Caco-2 (cell line): ENCODE data around the gene SLC29A4. TPM values are rescaled to one million over a fixed set of nuclear protein-coding genes. Genes with fewer than 3 reads are reported as not detected.

ENCODE experiments used
- BruUV-seq: library from RNA; stranded (reverse); fragments of 400-500 nt; replicated peaks from 2 replicates; lab custom pipeline; 2021; lab: Mats Ljungman, UMichigan
- CTCF ChIA-PET: fragments of 300-600 bp; sonication (Branson Sonifier 250); formaldehyde crosslinking; loops from one replicate; lab custom pipeline; 2022; ENCODE audit warnings: antibody characterized with exemption; lab: Charles Lee
- POLR2A ChIA-PET: fragments of 300-600 bp; sonication (Branson Sonifier 250); formaldehyde crosslinking; loops from one replicate; lab custom pipeline; 2022; ENCODE audit warnings: antibody characterized with exemption; lab: Charles Lee
- DNase-seq, 2 experiments: peaks; one replicate each; pipeline versions ENCODE4 v3.0.0 to v3.0.0-alpha.2; 2020 to 2022
- H3K27me3 ChIP-seq: replicated peaks from 2 replicates; pipeline ENCODE4 v1.6.0; 2011; ENCODE audit warnings: low read length; ENCODE audit not compliant: control insufficient read depth, insufficient read depth
- H3K36me3 ChIP-seq: 2 replicates; pipeline ENCODE4 v1.5.1; 2011; ENCODE audit warnings: low read length; ENCODE audit not compliant: control insufficient read depth, insufficient read depth
- H3K4me1 ChIP-seq: fragments of 250-450 bp; sonication (Bioruptor Pico); 2 replicates; pipeline ENCODE4 v1.5.1; 2020; ENCODE audit warnings: mild to moderate bottlenecking
- H3K4me3 ChIP-seq: 2 replicates; pipeline ENCODE4 v1.5.1; 2011; ENCODE audit warnings: low read depth, mild to moderate bottlenecking, control low read depth, low read length
- H3K9me3 ChIP-seq: fragments of 250-450 bp; sonication (Bioruptor Pico); 2 replicates; pipeline ENCODE4 v1.5.1; 2020; ENCODE audit warnings: mild to moderate bottlenecking, moderate library complexity
- H3K27ac Mint-ChIP-seq: one replicate; pipeline ENCODE4 v1.8.0; 2022; ENCODE audit warnings: mixed read lengths; ENCODE audit not compliant: unreplicated experiment
- H3K27me3 Mint-ChIP-seq: one replicate; pipeline ENCODE4 v1.8.0; 2022; ENCODE audit warnings: mixed read lengths; ENCODE audit not compliant: insufficient read depth, unreplicated experiment
- H3K36me3 Mint-ChIP-seq: one replicate; pipeline ENCODE4 v1.8.0; 2022; ENCODE audit warnings: mild to moderate bottlenecking, mixed read lengths; ENCODE audit not compliant: insufficient read depth, unreplicated experiment
- H3K4me1 Mint-ChIP-seq: one replicate; pipeline ENCODE4 v1.8.0; 2022; ENCODE audit warnings: low read depth, mixed read lengths; ENCODE audit not compliant: unreplicated experiment
- H3K4me3 Mint-ChIP-seq: one replicate; pipeline ENCODE4 v1.8.0; 2022; ENCODE audit warnings: mild to moderate bottlenecking, moderate library complexity, mixed read lengths; ENCODE audit not compliant: unreplicated experiment
- H3K9me3 Mint-ChIP-seq: one replicate; pipeline ENCODE4 v1.8.0; 2022; ENCODE audit warnings: mixed read lengths; ENCODE audit not compliant: unreplicated experiment
- CTCF ChIP-seq, 2 experiments: fragments of 200-600 bp in 1 of 2; IDR thresholded peaks; 1 replicate in 1 of 2; 2 replicates in 1 of 2; pipeline versions ENCODE4 v1.5.1 to v1.8.0; 2011 to 2022; ENCODE audit warnings: antibody characterized with exemption in 1 of 2, control low read depth in 1 of 2, inconsistent platforms in 1 of 2, low read depth in 1 of 2, low read length in 1 of 2, mild to moderate bottlenecking in 1 of 2, moderate library complexity in 1 of 2; ENCODE audit not compliant: insufficient read depth in 1 of 2, severe bottlenecking in 1 of 2, unreplicated experiment in 1 of 2
- intact Hi-C: fragments of 100-400 bp; cut with micrococcal nuclease; formaldehyde crosslinking; loops from one replicate; pipeline ENCODE4 v1.10.0; 2022; ENCODE audit not compliant: unreplicated experiment
- total RNA-seq: library from RNA; stranded (reverse); gene quantifications from 2 replicates; pipeline ENCODE4 v1.2.3, GENCODE V29; 2022

SLC29A4 gene
- total RNA-seq, 1 experiment from 2014 or later: 34.6 TPM

- Histone ChIP-seq H3K36me3 (no peaks in the 10 kb centered on the region; the same call in 1 of the 2 replicates), H3K27me3 (no peaks in the 10 kb centered on the region), H3K4me3 (no peak overlapping the region), H3K4me1 (no peaks in the 10 kb centered on the region), H3K9me3 (no peaks in the 10 kb centered on the region)
- Mint-ChIP-seq H3K9me3 (no peaks in the 10 kb centered on the region), H3K36me3 (peaks cover 59% of the 10 kb centered on the region), H3K4me1 (no peaks in the 10 kb centered on the region), H3K27ac (no peak overlapping the region), H3K4me3 (no peak overlapping the region), H3K27me3 (no peaks in the 10 kb centered on the region)
- intact Hi-C loops: no loop called here
- no TSS peak for BruUV-seq
- DNase-seq: no peak
- CTCF ChIA-PET: no interaction called here
- POLR2A ChIA-PET: no interaction called here
- TF ChIP-seq CTCF (IDR thresholded peaks at IDR 0.05; ENCODE audit: insufficient read depth in 1 of 2, low read depth in 1 of 2, low read length in 1 of 2, severe bottlenecking in 1 of 2, unreplicated experiment in 1 of 2): no peak
These were observed 61.6 kb downstream of the SLC29A4 start for GRCh38 chr7:5344342-5344741.

DNA sequence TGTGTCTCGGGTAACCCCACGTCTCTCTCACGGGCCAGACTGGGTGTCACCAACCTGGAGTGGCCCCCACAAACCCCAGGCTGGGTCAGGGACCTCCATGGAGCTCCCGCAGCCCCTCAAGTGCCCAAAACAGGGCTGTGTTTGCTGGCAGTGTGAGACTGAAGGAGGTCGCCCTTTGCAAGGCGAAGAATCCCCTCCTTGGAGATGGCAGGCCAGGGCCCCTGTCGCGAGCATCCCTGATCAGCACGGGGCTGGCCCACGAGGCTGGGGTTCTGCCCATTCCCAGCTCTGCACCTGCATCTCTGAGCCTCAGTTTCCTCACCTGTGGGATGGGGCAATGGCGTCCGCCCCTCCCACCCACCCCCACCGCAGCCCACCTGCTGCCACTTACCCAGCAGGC is 62.4 kb downstream of the SLC29A4 start:
- H3K36me3 Mint-ChIP-seq: peaks cover 51% of the 10 kb centered on the region
- POLR2A ChIA-PET: no interaction called here

DNA sequence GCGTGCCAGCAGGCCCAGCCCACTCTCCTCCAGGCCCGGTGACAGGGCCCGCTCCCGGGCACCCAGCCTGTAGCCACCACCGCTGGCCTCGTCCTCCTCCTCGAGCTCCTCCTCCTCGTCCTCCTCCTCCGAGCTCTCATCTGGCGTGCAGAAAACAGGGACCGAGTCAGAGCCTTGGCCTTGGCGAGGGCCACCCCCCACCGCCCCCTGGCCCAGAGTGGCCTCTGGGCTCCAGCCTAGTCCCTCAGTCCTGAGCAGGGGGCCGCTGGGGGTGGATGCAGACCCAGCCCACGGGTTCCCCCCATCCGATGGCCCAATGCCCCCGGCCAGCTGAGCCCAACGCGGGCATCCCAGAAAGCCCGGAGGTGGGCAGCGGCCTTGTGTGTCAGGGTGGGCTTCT is 62.9 kb downstream of the SLC29A4 start:
- TF ChIP-seq CTCF (IDR thresholded peaks at IDR 0.05; ENCODE audit: insufficient read depth in 1 of 2, low read depth in 1 of 2, low read length in 1 of 2, severe bottlenecking in 1 of 2, unreplicated experiment in 1 of 2): no peak
- Histone ChIP-seq H3K4me1 (no peaks in the 10 kb centered on the region), H3K4me3 (no peak overlapping the region), H3K27me3 (no peaks in the 10 kb centered on the region), H3K9me3 (no peaks in the 10 kb centered on the region), H3K36me3 (no peaks in the 10 kb centered on the region; the same call in 1 of the 2 replicates)
- DNase-seq: no peak
- no peak overlapping the region for H3K4me3 Mint-ChIP-seq
- ChIA-PET POLR2A (no interaction called here), CTCF (no interaction called here)
- H3K27ac Mint-ChIP-seq: no peak overlapping the region
- H3K4me1 Mint-ChIP-seq: no peaks in the 10 kb centered on the region
- intact Hi-C loops: no loop called here
- BruUV-seq: no TSS peak
- peaks cover 49% of the 10 kb centered on the region for H3K36me3 Mint-ChIP-seq
- no peaks in the 10 kb centered on the region for H3K9me3 Mint-ChIP-seq
- H3K27me3 Mint-ChIP-seq: no peaks in the 10 kb centered on the region

More for the DNA sequence above, 62.4 kb downstream of the SLC29A4 start:
- Mint-ChIP-seq H3K27ac (no peak overlapping the region), H3K4me1 (no peaks in the 10 kb centered on the region), H3K4me3 (no peak overlapping the region), H3K9me3 (no peaks in the 10 kb centered on the region), H3K27me3 (no peaks in the 10 kb centered on the region)
- CTCF ChIA-PET: no interaction called here
- H3K27me3 ChIP-seq: no peaks in the 10 kb centered on the region
- no TSS peak for BruUV-seq
- no peak for TF ChIP-seq CTCF (IDR thresholded peaks at IDR 0.05; ENCODE audit: insufficient read depth in 1 of 2, low read depth in 1 of 2, low read length in 1 of 2, severe bottlenecking in 1 of 2, unreplicated experiment in 1 of 2)
- intact Hi-C loops: no loop called here
- no peaks in the 10 kb centered on the region; the same call in 1 of the 2 replicates for H3K36me3 ChIP-seq
- no peaks in the 10 kb centered on the region for H3K4me1 ChIP-seq
- no peak for DNase-seq
- H3K4me3 ChIP-seq: no peak overlapping the region
- no peaks in the 10 kb centered on the region for H3K9me3 ChIP-seq
